NCI-H774 (cell line): ENCODE results near the gene NPY.
A peak's percentile ranks its signal among the peaks of the same experiment; 100 is the strongest.
"Not testable (repeated sequence)": the region's sequence is repeated elsewhere in the genome, so short reads cannot be mapped to it uniquely, and the experiment has no call there.

Source experiments
- DNase-seq: peaks from one replicate; lab custom pipeline; 2025; lab: John Stamatoyannopoulos, UW

NPY gene

DNA sequence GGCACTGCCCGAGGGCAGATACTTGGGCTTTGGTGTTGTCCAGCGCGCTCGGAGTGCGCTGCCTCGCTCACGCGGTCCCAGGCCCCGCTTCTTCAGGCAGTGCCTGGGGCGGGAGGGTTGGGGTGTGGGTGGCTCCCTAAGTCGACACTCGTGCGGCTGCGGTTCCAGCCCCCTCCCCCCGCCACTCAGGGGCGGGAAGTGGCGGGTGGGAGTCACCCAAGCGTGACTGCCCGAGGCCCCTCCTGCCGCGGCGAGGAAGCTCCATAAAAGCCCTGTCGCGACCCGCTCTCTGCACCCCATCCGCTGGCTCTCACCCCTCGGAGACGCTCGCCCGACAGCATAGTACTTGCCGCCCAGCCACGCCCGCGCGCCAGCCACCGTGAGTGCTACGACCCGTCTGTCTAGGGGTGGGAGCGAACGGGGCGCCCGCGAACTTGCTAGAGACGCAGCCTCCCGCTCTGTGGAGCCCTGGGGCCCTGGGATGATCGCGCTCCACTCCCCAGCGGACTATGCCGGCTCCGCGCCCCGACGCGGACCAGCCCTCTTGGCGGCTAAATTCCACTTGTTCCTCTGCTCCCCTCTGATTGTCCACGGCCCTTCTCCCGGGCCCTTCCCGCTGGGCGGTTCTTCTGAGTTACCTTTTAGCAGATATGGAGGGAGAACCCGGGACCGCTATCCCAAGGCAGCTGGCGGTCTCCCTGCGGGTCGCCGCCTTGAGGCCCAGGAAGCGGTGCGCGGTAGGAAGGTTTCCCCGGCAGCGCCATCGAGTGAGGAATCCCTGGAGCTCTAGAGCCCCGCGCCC is at the start of gene NPY:
TSS of gene NPY (plus strand) at position 294 of the 802 bp plus-strand sequence. CDS start 1,051 bp downstream, outside the sequence.
- no peak for DNase-seq

DNA sequence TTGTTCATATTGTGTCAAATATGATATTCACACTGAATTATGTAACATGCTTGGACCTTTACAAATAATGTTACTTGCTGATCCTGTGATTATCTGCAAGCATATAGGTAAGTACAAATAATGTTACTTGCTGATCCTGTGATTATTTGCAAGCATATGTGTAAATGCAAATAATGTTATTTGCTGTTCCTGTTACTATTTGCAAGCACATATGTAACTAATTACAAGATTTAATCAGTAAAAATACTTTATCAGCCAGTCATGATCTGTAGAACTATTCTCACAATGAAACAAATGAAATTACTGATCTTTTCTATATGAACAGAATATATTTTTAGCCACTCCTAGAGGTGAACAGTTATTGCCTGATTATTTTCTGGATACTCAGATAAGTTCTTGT is 44.7 kb upstream of the NPY start:
- DNase-seq = no peak

DNA sequence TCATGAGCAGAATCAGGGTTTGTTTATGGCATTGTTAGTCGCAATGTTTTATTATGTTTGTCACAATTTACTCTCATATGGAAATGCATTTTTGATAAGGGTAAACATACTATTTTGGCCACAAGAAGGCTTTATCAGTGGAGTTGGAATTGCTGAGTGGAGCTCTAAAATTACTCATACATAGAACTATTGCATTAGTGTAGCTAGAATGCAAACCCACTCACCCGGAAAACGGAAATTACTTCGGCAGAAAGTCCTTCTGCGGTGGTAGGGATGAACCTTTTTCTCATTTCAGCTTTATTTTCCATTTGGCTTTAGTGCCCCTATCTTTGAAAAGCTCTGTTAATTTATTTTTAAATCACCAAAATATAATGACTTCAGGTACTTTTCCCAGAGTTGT is 42.8 kb upstream of the NPY start:
- DNase-seq = no peak

DNA sequence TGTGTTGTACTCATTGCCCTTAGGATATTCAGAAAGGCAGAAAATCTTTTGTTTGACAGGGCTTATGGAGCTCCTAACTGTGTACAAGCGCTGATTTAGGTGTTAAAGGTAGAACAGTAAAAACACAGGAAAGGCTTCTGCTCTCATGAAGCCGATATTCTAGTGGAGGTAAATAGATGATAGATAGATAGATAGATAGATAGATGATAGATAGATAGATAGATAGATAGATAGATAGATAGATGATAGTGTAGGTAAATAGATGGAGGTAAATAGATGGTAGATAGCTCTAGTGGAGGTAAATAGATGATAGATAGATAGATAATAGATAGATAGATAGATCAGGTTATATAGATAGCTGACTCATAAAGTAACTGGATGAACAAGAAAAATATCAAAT is 39.4 kb upstream of the NPY start:
- no peak for DNase-seq

DNA sequence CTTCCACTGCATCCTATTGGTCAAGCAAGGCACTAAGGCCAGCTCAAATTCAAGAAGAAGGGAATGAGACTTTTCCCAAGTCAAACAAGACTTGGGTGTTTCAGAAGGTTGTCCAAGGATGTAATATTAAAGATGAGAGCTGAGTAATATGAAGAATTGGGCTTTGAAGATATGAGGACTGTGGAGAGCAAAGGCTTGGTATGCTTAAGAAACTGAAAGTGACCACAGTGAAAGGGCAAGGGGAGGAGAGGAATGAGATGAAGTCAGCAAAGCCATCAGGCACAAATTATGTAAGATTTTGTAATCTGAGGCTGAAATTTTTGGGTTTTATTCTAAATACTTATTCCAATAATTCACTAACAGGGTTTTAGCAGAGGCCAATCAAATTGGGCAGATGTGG is 38.6 kb upstream of the NPY start:
- no peak for DNase-seq

DNA sequence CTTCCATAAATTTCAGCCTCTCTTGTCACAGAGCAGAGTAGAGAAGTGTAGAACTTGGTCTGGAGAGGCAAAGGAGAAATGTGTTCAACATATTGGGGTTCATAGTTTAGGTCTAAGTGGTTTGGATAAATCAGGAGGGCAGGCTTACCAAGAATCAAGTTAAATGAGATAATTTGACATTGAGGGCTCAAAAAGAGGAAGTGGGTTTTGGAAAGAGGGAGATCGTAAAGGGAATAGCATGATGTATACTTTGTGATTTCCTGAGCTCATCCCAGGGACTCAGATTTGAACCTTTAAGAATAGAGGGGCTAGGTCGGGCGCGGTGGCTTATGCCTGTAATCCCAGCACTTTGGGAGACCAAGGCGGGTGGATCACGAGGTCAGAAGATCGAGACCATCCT is 34.7 kb upstream of the NPY start:
- no peak for DNase-seq

DNA sequence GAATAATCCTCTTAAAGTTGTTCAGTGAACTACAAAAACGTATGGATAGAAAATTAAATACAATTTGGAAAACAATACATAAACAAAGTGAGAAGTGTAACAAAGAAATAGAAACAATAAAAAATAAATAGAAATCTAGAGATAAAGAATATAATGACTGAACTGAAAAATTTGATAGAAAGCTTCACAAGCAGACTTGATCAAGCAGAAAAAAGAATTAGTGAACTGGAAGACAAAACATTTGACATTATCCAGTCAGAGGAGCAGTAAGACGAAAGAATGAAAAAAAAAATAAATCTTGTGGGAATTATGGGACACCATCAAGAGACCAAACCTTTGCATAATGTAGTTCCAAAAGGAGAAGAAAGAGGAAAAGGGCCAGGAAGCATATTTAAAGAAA is 32.4 kb upstream of the NPY start:
- DNase-seq = no peak

DNA sequence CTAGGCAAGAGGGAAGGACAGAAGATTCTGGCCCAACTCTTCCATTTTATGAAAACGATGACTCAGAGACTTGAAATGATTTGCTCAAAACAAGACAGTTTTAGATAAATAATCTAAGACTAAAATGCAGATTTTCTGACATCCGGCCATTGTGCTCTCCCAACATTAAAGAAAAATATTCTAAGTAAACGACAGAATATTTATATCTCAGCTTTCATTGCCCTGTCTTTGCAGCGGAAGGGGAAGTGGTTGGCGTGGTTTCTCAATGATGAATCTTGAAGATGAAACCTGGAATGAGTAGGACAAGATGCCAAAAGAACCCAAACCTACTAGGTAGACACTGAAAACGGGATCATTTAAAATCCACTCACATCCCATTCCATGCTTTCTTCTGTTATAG is 28.9 kb upstream of the NPY start:
- no peak for DNase-seq

DNA sequence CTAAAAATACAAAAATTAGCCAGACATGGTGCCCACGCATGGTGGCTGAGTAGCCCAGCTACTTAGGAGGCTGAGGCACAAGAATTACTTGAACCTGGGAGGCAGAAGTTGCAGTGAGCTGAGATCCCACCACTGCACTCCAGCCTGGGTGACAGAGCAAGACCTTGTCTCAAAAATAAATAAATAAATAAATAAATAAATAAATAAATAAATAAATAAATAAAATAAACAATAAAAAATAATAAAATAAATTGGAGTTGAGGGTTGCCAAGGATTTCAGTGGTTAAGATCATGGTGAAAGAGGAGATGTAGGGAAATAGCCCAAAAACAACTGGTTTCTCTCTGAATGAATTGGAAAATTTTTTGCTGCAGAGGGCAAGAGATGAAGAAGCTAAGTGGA is 25.7 kb upstream of the NPY start:
- not testable (repeated sequence) for DNase-seq

DNA sequence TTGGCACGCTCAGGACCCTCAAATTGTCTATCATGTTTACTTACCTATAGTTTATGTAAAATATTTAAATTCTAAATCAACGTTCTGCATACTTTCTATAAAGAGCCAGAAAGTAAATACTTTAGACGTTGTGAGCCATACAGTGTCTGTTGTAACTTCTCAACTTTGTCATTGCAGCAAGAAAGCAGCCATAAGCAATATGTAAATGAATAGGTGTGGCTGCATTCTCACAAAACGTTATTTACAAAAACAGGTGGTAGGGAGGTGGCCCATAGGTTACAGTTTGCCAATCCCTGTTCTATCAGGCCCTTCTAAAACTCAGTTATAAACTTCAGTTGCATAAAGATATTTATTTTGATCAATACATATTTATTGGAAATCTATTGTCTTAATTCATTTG is 12.1 kb upstream of the NPY start:
- no peak for DNase-seq

DNA sequence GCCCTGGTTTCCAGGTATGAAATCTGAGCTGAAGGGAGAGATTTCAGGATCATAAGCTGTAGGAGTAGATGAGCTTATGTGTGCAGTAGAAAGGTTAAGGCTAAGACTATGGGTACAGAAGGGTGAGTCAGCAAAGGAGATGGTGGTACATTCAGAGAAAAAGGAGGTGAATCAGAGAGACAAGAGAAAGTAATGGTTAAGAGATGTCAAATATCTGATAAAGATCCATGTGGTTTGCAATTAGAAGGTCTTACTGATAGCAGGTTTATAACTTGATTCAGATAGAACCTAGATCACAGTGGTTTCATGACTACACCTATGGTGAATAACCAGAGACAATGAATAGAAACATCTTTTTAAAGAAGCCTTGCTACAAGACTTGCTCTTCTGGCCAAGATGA is 4.5 kb upstream of the NPY start:
- no peak for DNase-seq

DNA sequence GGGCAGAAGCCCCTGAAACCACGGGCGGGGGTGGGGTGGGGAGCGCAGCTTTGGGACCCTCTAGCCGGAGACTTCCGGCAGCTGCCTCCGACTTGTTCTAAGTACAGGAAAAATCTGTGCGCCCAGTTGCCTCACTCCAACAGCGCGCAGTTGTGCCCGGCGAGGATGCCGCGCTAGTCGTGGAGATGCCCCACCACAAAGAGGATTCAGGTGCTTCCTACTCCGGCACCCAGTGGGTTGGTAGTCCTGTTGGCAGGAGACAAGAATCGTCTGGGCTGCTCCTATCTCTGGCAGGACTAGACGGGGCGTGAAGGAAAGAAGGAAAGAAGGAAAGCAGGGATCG is 465 bp upstream of the NPY start:
- no peak for DNase-seq

DNA sequence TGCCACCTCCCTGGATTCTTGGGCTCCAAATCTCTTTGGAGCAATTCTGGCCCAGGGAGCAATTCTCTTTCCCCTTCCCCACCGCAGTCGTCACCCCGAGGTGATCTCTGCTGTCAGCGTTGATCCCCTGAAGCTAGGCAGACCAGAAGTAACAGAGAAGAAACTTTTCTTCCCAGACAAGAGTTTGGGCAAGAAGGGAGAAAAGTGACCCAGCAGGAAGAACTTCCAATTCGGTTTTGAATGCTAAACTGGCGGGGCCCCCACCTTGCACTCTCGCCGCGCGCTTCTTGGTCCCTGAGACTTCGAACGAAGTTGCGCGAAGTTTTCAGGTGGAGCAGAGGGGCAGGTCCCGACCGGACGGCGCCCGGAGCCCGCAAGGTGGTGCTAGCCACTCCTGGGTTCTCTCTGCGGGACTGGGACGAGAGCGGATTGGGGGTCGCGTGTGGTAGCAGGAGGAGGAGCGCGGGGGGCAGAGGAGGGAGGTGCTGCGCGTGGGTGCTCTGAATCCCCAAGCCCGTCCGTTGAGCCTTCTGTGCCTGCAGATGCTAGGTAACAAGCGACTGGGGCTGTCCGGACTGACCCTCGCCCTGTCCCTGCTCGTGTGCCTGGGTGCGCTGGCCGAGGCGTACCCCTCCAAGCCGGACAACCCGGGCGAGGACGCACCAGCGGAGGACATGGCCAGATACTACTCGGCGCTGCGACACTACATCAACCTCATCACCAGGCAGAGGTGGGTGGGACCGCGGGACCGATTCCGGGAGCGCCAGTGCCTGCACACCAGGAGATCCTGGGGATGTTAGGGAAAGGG is 913 bp downstream of the NPY start:
- no peak for DNase-seq

DNA sequence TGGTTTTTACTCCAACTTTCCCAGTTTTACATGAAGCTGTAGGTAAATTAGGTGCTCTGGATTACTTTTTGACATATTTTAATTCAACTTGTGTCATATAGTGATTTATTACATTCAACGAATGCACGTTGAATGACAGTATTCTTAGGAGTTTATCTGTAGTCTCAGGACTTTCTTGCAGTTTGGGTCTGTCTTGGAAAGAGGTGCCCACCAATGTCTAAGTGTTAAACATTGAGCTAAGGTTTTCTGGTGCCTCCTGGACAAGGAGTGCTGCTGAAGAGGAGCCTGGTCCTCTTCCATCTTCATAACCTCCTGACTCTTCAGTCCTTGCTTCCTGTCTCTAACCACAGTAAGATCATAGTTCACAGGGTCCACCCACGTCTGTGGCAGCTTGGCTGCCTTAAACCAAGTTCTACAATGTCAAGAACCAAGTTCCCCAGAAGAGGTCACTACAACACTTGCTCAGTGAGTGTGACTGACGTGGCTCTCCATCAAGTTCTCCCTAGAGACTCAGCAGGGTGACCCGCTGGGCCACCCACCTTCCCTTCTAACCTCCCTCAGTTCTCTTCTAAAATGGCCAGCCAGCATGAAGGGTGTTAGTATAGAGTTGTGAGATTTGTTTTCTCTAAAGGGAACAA is 6.1 kb downstream of the NPY start:
- peak; percentile 28 for DNase-seq

DNA sequence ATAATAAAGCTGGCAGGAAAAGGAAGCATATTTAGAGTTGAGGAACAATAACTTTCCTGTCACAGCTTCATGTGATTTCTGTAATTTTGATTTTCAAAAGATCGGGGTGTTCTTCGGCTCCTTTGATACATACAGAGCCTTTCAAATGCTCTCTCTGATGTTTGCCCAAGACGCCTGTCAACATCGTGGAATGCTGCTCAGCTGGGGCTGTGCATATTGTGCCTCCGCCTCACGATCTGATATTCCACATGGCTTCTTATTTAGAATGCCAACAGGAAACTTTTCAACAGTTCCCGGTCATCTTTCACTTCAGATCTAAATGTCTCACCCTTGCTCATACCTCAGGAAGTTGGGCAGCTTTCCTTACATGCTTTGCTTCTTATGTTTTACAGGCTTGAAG is 7.3 kb downstream of the NPY start:
- DNase-seq = no peak

DNA sequence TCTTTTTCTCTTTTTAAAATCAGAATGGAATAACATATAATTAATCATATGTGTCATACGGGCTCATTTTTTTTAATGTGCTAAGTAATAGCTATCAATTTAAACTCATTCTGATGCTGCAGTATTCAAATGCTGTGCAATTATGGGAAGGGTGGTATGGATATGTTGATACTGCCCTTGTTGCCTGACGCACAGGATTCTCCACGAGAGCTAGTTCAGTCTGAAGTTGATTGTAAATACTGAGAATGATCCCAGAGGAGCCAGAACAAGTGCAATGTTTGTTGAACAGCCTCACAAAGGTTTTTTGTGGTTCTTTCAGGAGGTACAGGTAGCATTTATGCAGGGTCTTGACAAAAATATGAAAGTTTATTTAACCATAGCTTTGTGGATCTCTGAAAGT is 13.4 kb downstream of the NPY start:
- DNase-seq = no peak

DNA sequence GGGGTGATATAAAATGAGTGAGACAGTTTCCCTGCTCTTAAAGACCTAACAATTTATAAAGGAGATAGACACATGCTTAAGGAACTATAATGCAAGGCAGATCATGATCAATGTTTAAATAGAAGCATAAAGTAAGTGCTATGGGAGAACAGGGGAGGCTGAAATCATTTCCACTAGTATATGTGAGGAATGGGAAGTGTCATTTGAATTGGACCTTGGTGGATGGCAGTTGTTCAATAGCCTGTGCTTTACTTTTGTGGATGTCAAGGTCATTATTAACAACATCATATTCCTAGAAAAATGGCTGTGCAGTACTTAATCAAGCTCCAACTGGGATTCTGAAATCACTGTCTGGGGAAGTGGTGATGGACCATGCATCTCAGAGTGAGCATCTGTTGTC is 14.7 kb downstream of the NPY start:
- no peak for DNase-seq

DNA sequence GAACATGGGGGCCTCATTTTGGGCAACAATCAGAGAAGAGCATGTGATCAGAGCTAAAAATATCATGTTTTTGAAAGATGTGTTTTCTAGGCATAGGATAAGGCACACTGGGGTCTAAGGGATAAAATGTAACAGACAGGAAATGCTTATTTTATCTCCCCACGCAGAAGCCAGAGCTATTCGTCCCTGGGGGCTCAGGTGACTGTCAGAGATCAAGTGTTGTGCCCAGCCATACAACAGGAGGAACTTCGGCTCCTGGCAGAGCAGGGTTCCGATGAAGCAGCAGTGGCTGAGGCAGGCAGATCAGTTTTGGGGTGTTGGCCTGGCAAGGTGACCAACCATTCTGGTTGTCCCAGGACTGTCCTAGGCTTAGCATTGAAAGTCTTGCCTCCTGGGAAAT is 15.2 kb downstream of the NPY start:
- DNase-seq = no peak

DNA sequence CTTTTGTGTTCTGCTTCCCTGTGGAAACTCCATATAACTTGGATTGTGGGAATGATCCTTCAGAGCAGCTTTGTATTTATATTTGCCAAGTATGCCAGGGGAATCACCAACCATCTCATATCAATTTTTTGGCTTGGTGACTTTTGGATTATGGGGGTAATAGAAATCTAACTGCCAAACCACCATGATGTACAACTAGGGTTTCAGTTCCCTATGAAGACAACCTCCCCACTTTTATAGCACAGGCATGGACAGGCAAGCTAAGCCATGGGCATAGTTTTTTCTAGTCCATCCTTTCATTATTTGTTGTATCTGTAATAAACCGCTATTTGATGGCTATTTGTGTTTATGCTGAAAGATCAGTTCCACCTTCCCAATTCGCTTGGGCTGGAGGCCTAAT is 17.7 kb downstream of the NPY start:
- no peak for DNase-seq

DNA sequence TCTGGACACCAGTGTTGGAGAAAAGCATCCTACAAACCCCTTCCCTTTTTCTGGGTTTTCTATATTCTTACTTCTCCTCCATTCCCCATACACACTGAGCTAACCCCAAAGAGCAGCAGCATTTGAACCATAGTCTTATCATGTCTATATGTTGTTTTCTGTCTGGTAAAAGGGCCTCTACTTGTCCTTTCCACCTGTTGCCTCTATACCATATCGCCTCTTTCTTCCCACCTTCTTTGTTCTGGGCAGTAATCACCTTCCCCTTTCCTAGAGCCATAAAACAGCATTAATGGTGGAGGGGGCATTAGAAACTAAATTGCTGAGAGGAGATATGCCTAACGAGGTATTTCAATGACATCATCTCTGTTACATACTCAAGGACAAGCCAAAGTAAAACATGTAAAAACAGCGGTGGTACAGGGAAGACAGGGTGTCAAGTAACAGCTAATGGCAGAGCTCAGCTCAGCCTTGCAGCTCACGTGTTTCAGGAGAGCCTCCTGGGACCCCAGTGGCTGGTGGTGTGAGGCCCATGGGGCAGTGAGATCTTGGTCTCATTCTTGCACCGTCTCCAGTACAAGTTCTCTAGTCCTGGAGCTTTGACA is 20.6 kb downstream of the NPY start:
- DNase-seq = no peak

DNA sequence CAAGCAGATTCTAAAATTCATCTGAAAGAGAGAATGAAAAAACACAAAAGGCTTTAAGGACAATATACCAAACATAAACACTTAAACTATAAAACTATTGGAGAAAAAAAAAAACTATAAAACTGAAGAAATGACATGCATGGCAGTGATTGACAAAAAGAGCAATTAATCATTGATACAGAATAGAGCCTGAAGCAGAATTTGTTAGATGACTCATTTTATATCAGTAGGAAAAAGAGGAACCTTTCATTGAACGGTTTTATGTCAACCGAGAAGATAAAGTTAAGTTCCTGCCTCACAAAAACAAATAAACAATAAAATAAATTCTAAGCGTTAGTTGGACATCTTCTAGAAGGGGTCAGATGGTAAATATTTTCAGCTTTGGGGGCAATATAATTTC is 23.3 kb downstream of the NPY start:
- DNase-seq = no peak

DNA sequence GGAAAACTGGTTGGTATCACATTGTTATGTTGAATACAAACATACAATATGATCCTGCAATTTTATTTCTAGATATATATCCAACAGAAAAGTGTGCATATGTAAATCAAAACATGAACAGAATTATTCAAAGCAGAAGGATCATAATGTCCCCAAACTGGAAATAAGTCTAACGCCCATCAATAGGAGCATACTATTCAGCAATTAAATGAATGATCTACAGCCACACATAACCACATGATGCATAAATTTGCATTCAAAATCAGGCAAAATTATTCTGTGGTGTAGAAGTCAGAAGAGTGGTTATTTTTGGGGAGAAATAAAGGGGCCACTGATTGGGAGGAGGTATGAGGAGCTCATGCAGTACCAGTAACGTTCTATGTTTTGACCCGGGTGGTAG is 28.6 kb downstream of the NPY start:
- DNase-seq = no peak

DNA sequence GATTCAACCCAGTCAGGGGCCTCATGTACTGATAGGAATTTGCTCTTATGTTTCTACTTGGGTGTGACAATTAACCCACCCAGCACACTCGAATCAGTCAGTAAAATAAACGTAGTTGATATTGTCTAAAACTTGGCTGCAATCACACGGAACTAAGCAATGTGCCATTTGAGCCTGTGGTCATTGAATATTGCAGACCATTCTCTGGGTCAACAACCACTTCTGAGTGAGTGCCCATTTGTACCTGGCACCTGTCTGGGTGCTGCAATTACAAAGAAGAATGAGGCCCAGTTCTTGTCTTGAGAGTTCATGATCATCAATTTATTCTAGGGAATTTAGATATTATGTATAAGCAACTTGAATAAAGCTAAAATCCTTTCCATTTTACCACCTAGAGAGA is 29.8 kb downstream of the NPY start:
- DNase-seq = peak; percentile 60
